Measurements from ENCODE around the gene NPFF.
"Not testable (repeated sequence)": the region's sequence is repeated elsewhere in the genome, so short reads cannot be mapped to it uniquely, and the experiment has no call there.

NPFF gene

GRCh38 chr12:53495903-53496751, 11.2 kb downstream of the NPFF start:
- peak; percentile 82 for DNase-seq (ENCODE audit: low spot score)

GRCh38 chr12:53493610-53494391, 13.5 kb downstream of the NPFF start:
- no peak for DNase-seq (ENCODE audit: low spot score)

- DNase-seq (ENCODE audit: low spot score) = peak; percentile 100
Observed at GRCh38 chr12:53492830-53493609, 14.3 kb downstream of the NPFF start.

GRCh38 chr12:53492188-53492587, 15.1 kb downstream of the NPFF start:
- DNase-seq (ENCODE audit: low spot score) = no peak

GRCh38 chr12:53489242-53489864, 17.9 kb downstream of the NPFF start:
- no peak for DNase-seq (ENCODE audit: low spot score)

GRCh38 chr12:53486736-53487487, 20.4 kb downstream of the NPFF start:
- DNase-seq (ENCODE audit: low spot score) = no peak

- DNase-seq (ENCODE audit: low spot score) = no peak
Observed at GRCh38 chr12:53485955-53486735, 21.1 kb downstream of the NPFF start.

GRCh38 chr12:53484686-53485575, 22.4 kb downstream of the NPFF start:
- no peak for DNase-seq (ENCODE audit: low spot score)

- no peak for DNase-seq (ENCODE audit: low spot score)
Observed at GRCh38 chr12:53483979-53484377, 23.3 kb downstream of the NPFF start.

- DNase-seq (ENCODE audit: low spot score) = no peak
Observed at GRCh38 chr12:53483225-53483978, 23.9 kb downstream of the NPFF start.

GRCh38 chr12:53482626-53483168, 24.6 kb downstream of the NPFF start:
- no peak for DNase-seq (ENCODE audit: low spot score)

GRCh38 chr12:53481939-53482586, 25.2 kb downstream of the NPFF start:
- no peak for DNase-seq (ENCODE audit: low spot score)

GRCh38 chr12:53481458-53481857, 25.8 kb downstream of the NPFF start:
- DNase-seq (ENCODE audit: low spot score) = not testable (repeated sequence)

GRCh38 chr12:53480491-53481442, 26.5 kb downstream of the NPFF start:
- DNase-seq (ENCODE audit: low spot score) = no peak

- DNase-seq (ENCODE audit: low spot score) = no peak
Observed at GRCh38 chr12:53479331-53479730, 28.0 kb downstream of the NPFF start.

- DNase-seq (ENCODE audit: low spot score) = no peak
Observed at GRCh38 chr12:53478865-53479264, 28.4 kb downstream of the NPFF start.

GRCh38 chr12:53476769-53477209, 30.5 kb downstream of the NPFF start:
- no peak for DNase-seq (ENCODE audit: low spot score)
